AG10803 (cell line): ENCODE results near the gene NAALADL2.

Source experiments
- DNase-seq: peaks from one replicate; pipeline ENCODE4 v3.0.0; 2010; ENCODE audit warnings: low read depth
- H3K4me3 ChIP-seq: 2 replicates; pipeline ENCODE4 v1.5.1; 2011; ENCODE audit warnings: mild to moderate bottlenecking, low read length, control low read depth
- TF ChIP-seq, protein P1 (sequence below): conservative IDR thresholded peaks from 2 replicates; pipeline ENCODE4 v1.5.1; 2011; ENCODE audit warnings: mild to moderate bottlenecking, low read length, control low read depth, inconsistent platforms

The NAALADL2 gene

DNA sequence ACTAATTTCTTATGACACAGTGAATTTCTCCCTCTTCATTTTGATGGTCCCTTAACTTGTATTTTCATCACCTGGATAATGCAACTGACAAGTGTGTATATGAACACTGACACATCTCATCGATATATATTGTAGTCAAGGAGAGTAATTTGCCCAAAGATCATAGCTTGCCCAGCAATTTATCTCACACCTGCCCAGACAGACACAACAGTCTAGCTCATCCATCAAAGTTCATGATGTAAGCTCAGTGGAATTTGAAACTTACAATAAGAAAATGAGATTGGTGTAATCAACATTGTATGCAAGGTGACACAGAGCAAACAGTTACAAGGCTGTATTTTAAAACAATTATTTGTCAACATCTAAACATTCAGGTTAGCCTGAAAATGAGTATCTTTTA lies 805.8 kb downstream of the NAALADL2 start:
- TF ChIP-seq, protein P1, sequence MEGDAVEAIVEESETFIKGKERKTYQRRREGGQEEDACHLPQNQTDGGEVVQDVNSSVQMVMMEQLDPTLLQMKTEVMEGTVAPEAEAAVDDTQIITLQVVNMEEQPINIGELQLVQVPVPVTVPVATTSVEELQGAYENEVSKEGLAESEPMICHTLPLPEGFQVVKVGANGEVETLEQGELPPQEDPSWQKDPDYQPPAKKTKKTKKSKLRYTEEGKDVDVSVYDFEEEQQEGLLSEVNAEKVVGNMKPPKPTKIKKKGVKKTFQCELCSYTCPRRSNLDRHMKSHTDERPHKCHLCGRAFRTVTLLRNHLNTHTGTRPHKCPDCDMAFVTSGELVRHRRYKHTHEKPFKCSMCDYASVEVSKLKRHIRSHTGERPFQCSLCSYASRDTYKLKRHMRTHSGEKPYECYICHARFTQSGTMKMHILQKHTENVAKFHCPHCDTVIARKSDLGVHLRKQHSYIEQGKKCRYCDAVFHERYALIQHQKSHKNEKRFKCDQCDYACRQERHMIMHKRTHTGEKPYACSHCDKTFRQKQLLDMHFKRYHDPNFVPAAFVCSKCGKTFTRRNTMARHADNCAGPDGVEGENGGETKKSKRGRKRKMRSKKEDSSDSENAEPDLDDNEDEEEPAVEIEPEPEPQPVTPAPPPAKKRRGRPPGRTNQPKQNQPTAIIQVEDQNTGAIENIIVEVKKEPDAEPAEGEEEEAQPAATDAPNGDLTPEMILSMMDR: no peak
- no peak overlapping the region for H3K4me3 ChIP-seq
- no peak for DNase-seq

DNA sequence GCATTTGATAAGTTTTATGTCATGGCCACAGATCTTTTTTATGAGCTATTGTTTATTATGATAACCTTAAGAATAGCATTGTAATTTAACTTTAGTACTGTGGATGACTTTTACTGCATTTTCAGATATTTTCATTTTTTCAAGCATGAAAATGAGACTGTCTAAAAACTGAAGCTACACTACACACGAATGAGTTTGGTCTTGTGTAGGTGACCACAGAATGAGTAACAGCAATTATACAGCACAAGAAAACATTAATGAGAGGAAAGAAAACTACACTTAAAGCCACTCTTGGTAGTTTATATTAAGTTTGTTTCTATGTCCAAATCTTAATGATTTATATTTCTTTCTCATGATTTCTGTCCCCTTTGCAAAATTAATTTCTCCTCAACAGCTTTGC lies 809.2 kb downstream of the NAALADL2 start:
- DNase-seq: no peak
- TF ChIP-seq, protein P1: no peak
- H3K4me3 ChIP-seq: no peak overlapping the region

DNA sequence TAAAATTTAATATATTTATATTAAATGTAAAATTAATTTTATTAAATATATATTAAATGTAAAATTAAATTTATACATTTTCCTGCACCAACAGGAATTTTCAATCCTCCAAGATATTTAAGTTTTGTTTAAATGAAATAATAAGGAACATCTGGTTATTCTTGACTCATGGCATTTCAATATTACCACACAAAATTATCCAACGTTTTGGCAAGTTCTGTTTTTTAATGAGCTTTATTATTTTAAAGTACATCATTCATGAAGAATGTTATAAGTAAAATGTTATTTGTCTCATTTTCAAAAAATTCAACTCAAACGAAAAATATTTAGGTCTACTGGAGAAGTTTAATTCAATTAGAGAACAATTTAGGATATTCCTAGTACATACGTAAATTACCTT lies 811.4 kb downstream of the NAALADL2 start:
- no peak overlapping the region for H3K4me3 ChIP-seq
- no peak for DNase-seq
- TF ChIP-seq, protein P1: no peak

DNA sequence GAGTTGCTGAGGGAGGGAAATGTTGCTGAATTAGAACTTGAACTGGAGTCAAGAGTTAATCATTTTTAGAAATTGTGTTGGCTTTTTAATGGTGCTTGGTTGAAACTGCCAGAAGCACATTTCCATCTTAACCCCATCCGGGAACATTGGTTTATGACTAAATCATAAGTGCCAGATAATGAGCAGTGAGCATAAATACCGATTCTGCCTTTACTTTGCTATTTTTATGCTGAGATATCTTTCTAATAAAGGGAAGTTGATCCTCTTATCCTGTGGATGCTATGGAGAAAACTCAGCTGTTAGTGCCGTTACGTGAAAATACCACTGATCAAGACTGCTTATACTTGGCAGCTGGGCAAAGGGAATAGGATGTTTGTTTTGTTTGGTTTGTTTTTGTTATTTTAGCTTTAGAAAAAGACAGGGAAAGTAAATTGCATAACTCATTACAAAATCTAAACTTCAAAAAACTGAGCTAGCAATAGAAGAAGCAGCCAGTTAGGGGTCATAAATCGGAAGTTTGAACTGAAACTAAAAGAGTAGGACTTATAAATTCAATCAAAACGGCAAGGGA lies 813.1 kb downstream of the NAALADL2 start:
- TF ChIP-seq, protein P1: no peak
- DNase-seq: peak; percentile 15
- H3K4me3 ChIP-seq: peak overlapping the region; percentile 54

DNA sequence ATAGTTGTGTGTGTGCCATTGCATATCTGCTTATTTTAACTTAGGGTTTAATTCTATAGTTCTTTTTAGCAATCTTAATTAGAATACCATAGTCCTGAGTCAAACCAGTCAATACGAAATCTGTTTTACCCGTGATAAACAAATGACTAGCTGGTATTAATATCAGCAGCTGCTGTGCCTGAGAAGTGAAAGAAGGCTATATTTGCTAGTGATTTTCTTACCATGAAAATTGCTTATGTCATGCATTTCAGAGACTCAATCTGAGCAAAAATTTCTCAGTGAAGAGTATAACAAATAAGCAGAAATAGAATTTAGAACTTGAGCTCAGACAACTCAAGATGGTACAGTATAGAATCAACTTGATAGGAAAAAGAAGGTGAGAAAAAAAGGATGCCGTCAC lies 820.4 kb downstream of the NAALADL2 start:
- DNase-seq: no peak
- TF ChIP-seq, protein P1: no peak
- no peak overlapping the region for H3K4me3 ChIP-seq

DNA sequence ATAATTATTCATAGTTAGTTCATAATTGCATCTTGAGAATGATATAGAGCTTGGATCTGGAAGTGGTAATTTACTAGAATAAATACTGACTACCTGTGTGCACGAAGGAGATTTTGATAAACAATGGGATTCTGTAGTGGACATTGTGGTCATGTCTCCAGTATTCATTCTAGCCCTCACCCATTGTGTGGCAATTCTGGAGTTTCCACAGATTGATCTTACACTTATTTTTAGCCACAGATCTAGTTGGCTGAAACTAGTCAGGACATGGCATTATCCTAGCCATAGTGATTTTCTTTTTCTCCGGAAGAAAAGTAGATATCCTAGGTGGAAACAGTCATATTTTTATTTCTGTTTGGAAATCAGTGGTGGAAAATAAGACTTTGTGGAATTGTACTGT lies 833.1 kb downstream of the NAALADL2 start:
- TF ChIP-seq, protein P1: no peak
- no peak for DNase-seq
- H3K4me3 ChIP-seq: no peak overlapping the region

DNA sequence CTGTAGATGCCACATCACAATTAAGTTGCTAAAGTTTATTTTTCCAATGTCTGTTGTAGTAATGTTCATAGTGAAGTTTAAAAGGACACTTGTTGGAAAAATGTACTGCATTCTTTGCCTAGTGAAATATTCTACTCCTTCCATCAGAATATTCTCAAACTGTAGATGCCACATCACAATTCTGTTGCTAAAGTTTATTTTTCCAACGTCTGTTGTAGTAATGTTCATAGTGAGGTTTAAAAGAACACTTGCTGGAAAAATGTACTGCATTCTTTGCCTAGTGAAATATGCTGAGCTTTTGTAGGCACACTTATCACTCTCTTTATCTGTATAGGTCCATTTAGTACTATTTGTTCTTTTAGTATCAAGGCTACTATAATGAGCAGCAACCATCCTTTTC lies 836.1 kb downstream of the NAALADL2 start:
- no peak overlapping the region for H3K4me3 ChIP-seq
- no peak for DNase-seq
- TF ChIP-seq, protein P1: no peak
